GM23338 (cell line): ENCODE measurements around the gene TUBGCP4.

Source experiments
- CREB1 ChIP-seq: fragments of 250-450 bp; sonication (Bioruptor Pico); IDR thresholded peaks from 2 replicates; pipeline ENCODE4 v1.5.0; 2020; ENCODE audit warnings: low read depth, mild to moderate bottlenecking, moderate library complexity
- CTCF ChIP-seq, 2 experiments: fragments of 200-600 bp in 1 of 2; sonication (generic) in 1 of 2; conservative IDR thresholded peaks; 2 replicates each; pipeline versions ENCODE4 v1.5.1 to v1.6.1; 2016 to 2017; ENCODE audit warnings: antibody characterized with exemption in 2 of 2, low read depth in 2 of 2, mild to moderate bottlenecking in 2 of 2, moderate library complexity in 1 of 2
- ETS1 ChIP-seq: IDR thresholded peaks from 2 replicates; pipeline ENCODE4 v1.6.1; 2016; ENCODE audit warnings: antibody characterized with exemption
- EZH2 ChIP-seq: fragments of 200-600 bp; sonication (generic); IDR thresholded peaks from one replicate; pipeline ENCODE4 v1.8.0; 2017; ENCODE audit warnings: antibody characterized with exemption, mild to moderate bottlenecking, low read depth; ENCODE audit not compliant: unreplicated experiment
- EZH2phosphoT487 ChIP-seq: fragments of 200-600 bp; sonication (generic); IDR thresholded peaks from one replicate; pipeline ENCODE4 v1.8.1; 2018; ENCODE audit warnings: antibody characterized with exemption; ENCODE audit not compliant: unreplicated experiment
- JUNB ChIP-seq: IDR thresholded peaks from one replicate; pipeline ENCODE4 v1.6.1; 2016; ENCODE audit warnings: antibody characterized with exemption; ENCODE audit not compliant: unreplicated experiment
- NANOG ChIP-seq: IDR thresholded peaks from 2 replicates; pipeline ENCODE4 v1.6.1; 2016; ENCODE audit warnings: antibody characterized with exemption, borderline replicate concordance
- POLR2AphosphoS5 ChIP-seq: IDR thresholded peaks from 2 replicates; pipeline ENCODE4 v1.6.1; 2016; ENCODE audit warnings: antibody characterized with exemption, low read depth
- REST ChIP-seq: IDR thresholded peaks from one replicate; pipeline ENCODE4 v1.6.1; 2018; ENCODE audit warnings: antibody characterized with exemption; ENCODE audit not compliant: unreplicated experiment
- STAT1 ChIP-seq: IDR thresholded peaks from one replicate; pipeline ENCODE4 v1.6.1; 2016; ENCODE audit warnings: antibody characterized with exemption; ENCODE audit not compliant: unreplicated experiment
- ZNF114 ChIP-seq: fragments of 250-450 bp; sonication (Bioruptor Pico); IDR thresholded peaks from 2 replicates; pipeline ENCODE4 v1.5.0; 2020; ENCODE audit warnings: mild to moderate bottlenecking, moderate library complexity
- ZNF331 ChIP-seq: fragments of 250-450 bp; sonication (Bioruptor Pico); IDR thresholded peaks from 2 replicates; pipeline ENCODE4 v1.5.0; 2020; ENCODE audit warnings: low read depth, mild to moderate bottlenecking, moderate library complexity
- ZNF462 ChIP-seq: fragments of 250-450 bp; sonication (Bioruptor Pico); IDR thresholded peaks from 2 replicates; pipeline ENCODE4 v1.5.0; 2020; ENCODE audit warnings: mild to moderate bottlenecking, moderate library complexity

GRCh38 chr15:43370310-43370974, 459 bp upstream of the TUBGCP4 start:
- no peak for TF ChIP-seq POLR2AphosphoS5
- peak; percentile 57 for TF ChIP-seq REST
- no peak for TF ChIP-seq CTCF (conservative IDR thresholded peaks at IDR 0.05; ENCODE audit: low read depth in 2 of 2)
- no peak for TF ChIP-seq CREB1 (CRISPR knock-in tag)
- TF ChIP-seq NANOG: no peak
- no peak for TF ChIP-seq EZH2
- no peak for TF ChIP-seq STAT1
- TF ChIP-seq EZH2phosphoT487: no peak
- TF ChIP-seq JUNB: no peak
- TF ChIP-seq ZNF331 (CRISPR knock-in tag): no peak
- TF ChIP-seq ETS1: no peak
- TF ChIP-seq ZNF114 (CRISPR knock-in tag): no peak
- no peak for TF ChIP-seq ZNF462 (CRISPR knock-in tag)
